MM.1S (cell line): Measurements from ENCODE around the gene ZNF224.

Source experiments
- DNase-seq: peaks from one replicate; pipeline ENCODE4 v3.0.0-alpha.2; 2015
- H2AFZ ChIP-seq: fragments of 300-600 bp; sonication (generic); 2 replicates; pipeline ENCODE4 v1.6.0; 2016; ENCODE audit warnings: antibody characterized with exemption, low read length
- H3F3A ChIP-seq: fragments of 300-600 bp; sonication (generic); 2 replicates; pipeline ENCODE4 v1.6.1; 2016; ENCODE audit warnings: mild to moderate bottlenecking, antibody characterized with exemption, low read length, moderate library complexity, mixed read lengths; ENCODE audit not compliant: insufficient read depth
- H3K27ac ChIP-seq: fragments of 300-600 bp; sonication (generic); 2 replicates; pipeline ENCODE4 v1.5.1; 2016; ENCODE audit warnings: mild to moderate bottlenecking, low read length
- H3K27me3 ChIP-seq: fragments of 300-600 bp; sonication (generic); replicated peaks from 2 replicates; pipeline ENCODE4 v1.6.0; 2016; ENCODE audit warnings: low read length; ENCODE audit not compliant: insufficient read depth
- H3K36me3 ChIP-seq: fragments of 300-600 bp; sonication (generic); replicated peaks from 2 replicates; pipeline ENCODE4 v1.6.1; 2016; ENCODE audit warnings: mild to moderate bottlenecking, low read length, mixed read lengths; ENCODE audit not compliant: insufficient read depth
- H3K4me1 ChIP-seq: fragments of 300-600 bp; sonication (generic); 2 replicates; pipeline ENCODE4 v1.6.1; 2016; ENCODE audit warnings: low read length, mixed read lengths
- H3K4me2 ChIP-seq: fragments of 300-600 bp; sonication (generic); 2 replicates; pipeline ENCODE4 v1.6.0; 2016; ENCODE audit warnings: low read depth, low read length
- H3K4me3 ChIP-seq: fragments of 300-600 bp; sonication (generic); 2 replicates; pipeline ENCODE4 v1.5.1; 2016; ENCODE audit warnings: low read length, mixed read lengths
- H3K79me2 ChIP-seq: fragments of 300-600 bp; sonication (generic); 2 replicates; pipeline ENCODE4 v1.6.1; 2016; ENCODE audit warnings: mixed run types, low read length, mixed read lengths
- H3K9ac ChIP-seq: fragments of 300-600 bp; sonication (generic); 2 replicates; pipeline ENCODE4 v1.6.1; 2016; ENCODE audit warnings: low read length, mixed read lengths
- H3K9me2 ChIP-seq: fragments of 300-600 bp; sonication (generic); replicated peaks from 2 replicates; pipeline ENCODE4 v1.6.1; 2016; ENCODE audit warnings: mild to moderate bottlenecking, low read length, mixed read lengths; ENCODE audit not compliant: insufficient read depth
- H3K9me3 ChIP-seq: fragments of 300-600 bp; sonication (generic); replicated peaks from 2 replicates; pipeline ENCODE4 v1.6.1; 2016; ENCODE audit warnings: mild to moderate bottlenecking, low read length, mixed read lengths; ENCODE audit not compliant: insufficient read depth
- H4K20me1 ChIP-seq: fragments of 300-600 bp; sonication (generic); 2 replicates; pipeline ENCODE4 v1.6.1; 2016; ENCODE audit warnings: mild to moderate bottlenecking, low read length, moderate library complexity, mixed read lengths; ENCODE audit not compliant: insufficient read depth
- EZH2 ChIP-seq: fragments of 300-600 bp; sonication (generic); optimal IDR thresholded peaks from 2 replicates; pipeline ENCODE3; 2017; ENCODE audit warnings: low read depth, mild to moderate bottlenecking, antibody characterized with exemption, low read length, mixed read lengths
- EZH2phosphoT487 ChIP-seq: fragments of 300-600 bp; sonication (generic); IDR thresholded peaks from 2 replicates; pipeline ENCODE4 v1.6.1; 2018; ENCODE audit warnings: antibody characterized with exemption, low read length
- TF ChIP-seq, protein P1 (sequence below): fragments of 300-600 bp; sonication (generic); IDR thresholded peaks from 2 replicates; pipeline ENCODE4 v1.5.1; 2016; ENCODE audit warnings: antibody characterized with exemption, low read length, mixed read lengths

The ZNF224 gene

DNA sequence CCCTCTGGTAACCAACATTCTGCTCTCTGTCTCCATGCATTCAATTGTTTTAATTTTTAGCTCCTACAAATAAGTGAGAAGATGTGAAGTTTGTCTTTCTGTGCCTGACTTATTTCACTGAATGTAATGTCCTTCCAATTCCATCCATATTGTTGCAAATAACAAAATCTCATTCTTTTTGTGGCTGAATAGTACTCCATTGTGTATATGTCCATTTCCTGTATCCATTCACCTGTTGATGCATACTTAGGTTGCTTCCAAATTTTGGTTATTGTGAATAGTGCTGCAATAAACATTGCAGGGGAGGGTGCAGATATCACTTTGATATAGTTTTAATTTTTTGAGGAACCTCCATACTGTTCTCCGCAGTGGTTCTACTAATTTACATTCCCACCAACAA lies 24.7 kb upstream of the ZNF224 start:
- H3K27ac ChIP-seq: no peak overlapping the region
- no peaks in the 10 kb centered on the region for H3K9me3 ChIP-seq
- H3K4me3 ChIP-seq: no peak overlapping the region
- no peak overlapping the region for H3K9ac ChIP-seq
- H3K36me3 ChIP-seq: no peaks in the 10 kb centered on the region
- H3K9me2 ChIP-seq: no peaks in the 10 kb centered on the region
- no peak overlapping the region for H3K4me2 ChIP-seq
- H4K20me1 ChIP-seq: no peaks in the 10 kb centered on the region
- H3K4me1 ChIP-seq: no peaks in the 10 kb centered on the region
- DNase-seq: no peak
- no peaks in the 10 kb centered on the region for H3K79me2 ChIP-seq
- TF ChIP-seq EZH2 (no peak), EZH2phosphoT487 (no peak)
- TF ChIP-seq, protein P1, sequence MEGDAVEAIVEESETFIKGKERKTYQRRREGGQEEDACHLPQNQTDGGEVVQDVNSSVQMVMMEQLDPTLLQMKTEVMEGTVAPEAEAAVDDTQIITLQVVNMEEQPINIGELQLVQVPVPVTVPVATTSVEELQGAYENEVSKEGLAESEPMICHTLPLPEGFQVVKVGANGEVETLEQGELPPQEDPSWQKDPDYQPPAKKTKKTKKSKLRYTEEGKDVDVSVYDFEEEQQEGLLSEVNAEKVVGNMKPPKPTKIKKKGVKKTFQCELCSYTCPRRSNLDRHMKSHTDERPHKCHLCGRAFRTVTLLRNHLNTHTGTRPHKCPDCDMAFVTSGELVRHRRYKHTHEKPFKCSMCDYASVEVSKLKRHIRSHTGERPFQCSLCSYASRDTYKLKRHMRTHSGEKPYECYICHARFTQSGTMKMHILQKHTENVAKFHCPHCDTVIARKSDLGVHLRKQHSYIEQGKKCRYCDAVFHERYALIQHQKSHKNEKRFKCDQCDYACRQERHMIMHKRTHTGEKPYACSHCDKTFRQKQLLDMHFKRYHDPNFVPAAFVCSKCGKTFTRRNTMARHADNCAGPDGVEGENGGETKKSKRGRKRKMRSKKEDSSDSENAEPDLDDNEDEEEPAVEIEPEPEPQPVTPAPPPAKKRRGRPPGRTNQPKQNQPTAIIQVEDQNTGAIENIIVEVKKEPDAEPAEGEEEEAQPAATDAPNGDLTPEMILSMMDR: no peak
- no peaks in the 10 kb centered on the region for H3K27me3 ChIP-seq
- H3F3A ChIP-seq: no peaks in the 10 kb centered on the region
- H2AFZ ChIP-seq: no peak overlapping the region

DNA sequence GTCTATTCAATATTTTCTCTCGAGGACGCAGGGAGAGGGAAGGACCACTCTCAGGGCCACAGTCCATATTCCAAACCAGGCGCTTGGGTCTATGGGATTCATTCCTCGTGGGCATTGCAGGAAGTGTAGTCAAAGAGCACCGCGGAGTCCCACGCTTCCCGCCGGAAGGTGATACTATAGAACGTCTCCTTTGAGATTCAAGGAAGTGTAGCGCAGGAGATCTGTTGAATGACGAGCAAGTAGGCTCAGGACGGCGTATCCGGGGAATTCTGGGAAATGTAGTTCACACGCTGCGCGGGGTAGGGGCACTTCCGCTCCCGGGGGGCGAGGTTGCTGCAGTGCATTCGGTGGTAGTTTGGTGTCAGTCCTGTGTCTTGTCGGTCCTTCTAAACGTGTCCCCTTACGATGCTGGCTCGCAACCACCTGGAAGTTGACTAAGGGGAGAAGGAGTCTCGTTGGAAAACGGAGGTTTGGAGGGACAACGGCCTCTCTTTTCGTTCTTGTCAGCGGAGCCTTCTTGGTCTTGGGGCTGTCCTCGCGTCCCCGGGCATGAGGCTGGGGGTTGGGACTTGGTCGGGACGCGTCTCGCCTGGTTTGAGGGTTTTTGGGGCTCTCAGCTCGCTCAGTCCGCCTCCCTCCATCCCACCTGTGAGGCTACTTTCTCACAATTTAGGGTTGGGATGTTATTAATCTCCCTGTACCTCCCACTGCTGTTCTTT lies 22.2 kb upstream of the ZNF224 start, which contains the start of gene ZNF284:
Gene ZNF284 (plus strand): TSS at position 336 of the 719 bp plus-strand sequence. CDS start 4,231 bp downstream, outside the sequence.
- H3K9ac ChIP-seq: no peak within 1 kb of the TSS

DNA sequence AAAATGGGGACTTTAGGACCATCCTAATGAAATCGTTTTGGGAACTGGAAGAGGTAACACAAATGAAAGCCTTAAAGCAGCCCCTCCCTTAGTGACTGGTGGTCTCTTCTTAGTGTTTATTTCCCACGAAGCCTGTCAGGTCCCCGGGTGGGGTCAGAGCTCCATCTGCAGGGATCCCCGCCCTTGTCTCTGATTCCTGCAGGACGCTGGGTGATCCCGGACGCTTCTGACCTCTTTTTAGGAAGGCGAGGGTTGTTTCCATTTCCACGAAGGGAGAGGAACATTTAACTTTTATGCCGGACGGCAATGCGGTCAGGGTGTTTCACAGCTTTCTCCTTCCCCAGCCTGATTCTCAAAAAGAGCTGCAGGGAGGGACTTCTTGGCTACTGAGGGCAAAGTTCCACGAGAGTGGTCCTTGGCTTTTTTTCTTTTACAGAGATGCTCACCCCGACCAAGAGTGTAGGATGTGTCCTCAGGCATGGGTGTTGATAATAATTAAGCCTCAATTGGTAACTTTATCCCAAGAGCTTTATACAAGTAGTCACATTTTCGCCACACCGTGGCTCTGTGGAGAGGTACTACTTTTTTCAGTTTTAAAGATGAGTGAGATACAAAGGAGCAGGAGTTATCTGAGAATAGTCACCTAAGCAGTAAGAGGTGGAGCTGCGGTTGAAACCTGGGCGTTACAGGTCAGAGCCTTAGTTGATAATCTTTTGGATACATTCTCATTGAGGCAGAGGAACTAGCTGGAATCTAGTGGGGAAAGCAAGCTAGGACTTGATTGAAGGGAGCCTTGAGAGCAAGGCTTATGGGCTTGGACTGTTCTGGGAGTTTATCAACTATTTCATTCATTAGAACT lies 21.4 kb upstream of the ZNF224 start:
- Histone ChIP-seq H3K79me2 (no peaks in the 10 kb centered on the region), H3K4me2 (peak overlapping the region; percentile 76; the same call in 1 of the 2 replicates), H3K27me3 (no peaks in the 10 kb centered on the region), H3K4me1 (no peaks in the 10 kb centered on the region), H3K36me3 (no peaks in the 10 kb centered on the region), H3K9ac (no peak overlapping the region), H4K20me1 (no peaks in the 10 kb centered on the region), H3F3A (no peaks in the 10 kb centered on the region), H3K9me3 (no peaks in the 10 kb centered on the region), H3K27ac (no peak overlapping the region), H3K9me2 (no peaks in the 10 kb centered on the region), H3K4me3 (peak overlapping the region; percentile 63), H2AFZ (peak overlapping the region; percentile 90)
- DNase-seq: no peak
- TF ChIP-seq EZH2phosphoT487: no peak
- TF ChIP-seq EZH2: no peak
- TF ChIP-seq, protein P1: no peak

More for the DNA sequence above, 22.2 kb upstream of the ZNF224 start, which contains the start of gene ZNF284:
- Histone ChIP-seq H4K20me1 (no peaks in the 10 kb centered on the region), H3K36me3 (no peaks in the 10 kb centered on the region), H3K9me2 (no peaks in the 10 kb centered on the region), H3K27ac (no peak within 1 kb of the TSS), H3K4me3 (peak within 1 kb of the TSS; percentile 63), H3K79me2 (no peaks in the 10 kb centered on the region), H3K4me1 (no peaks in the 10 kb centered on the region), H3F3A (no peaks in the 10 kb centered on the region), H3K4me2 (peak within 1 kb of the TSS; percentile 76), H3K9me3 (no peaks in the 10 kb centered on the region), H2AFZ (peak within 1 kb of the TSS; percentile 90), H3K27me3 (no peaks in the 10 kb centered on the region)
- TF ChIP-seq EZH2 (no peak), EZH2phosphoT487 (no peak)
- TF ChIP-seq, protein P1: no peak
- peak; percentile 52 for DNase-seq
